GM12873 (cell line): Measurements from ENCODE around the gene CDH2.

Source experiments
- TF ChIP-seq, protein P1 (sequence below): IDR thresholded peaks from 2 replicates; pipeline ENCODE4 v1.5.1; 2012; ENCODE audit warnings: low read depth, mild to moderate bottlenecking, moderate library complexity, low read length, control low read depth; ENCODE audit not compliant: insufficient read depth; ENCODE audit errors: missing control alignments

Gene CDH2

GRCh38 chr18:28062443-28062842 is 114.5 kb downstream of the CDH2 start:
- TF ChIP-seq, protein P1, sequence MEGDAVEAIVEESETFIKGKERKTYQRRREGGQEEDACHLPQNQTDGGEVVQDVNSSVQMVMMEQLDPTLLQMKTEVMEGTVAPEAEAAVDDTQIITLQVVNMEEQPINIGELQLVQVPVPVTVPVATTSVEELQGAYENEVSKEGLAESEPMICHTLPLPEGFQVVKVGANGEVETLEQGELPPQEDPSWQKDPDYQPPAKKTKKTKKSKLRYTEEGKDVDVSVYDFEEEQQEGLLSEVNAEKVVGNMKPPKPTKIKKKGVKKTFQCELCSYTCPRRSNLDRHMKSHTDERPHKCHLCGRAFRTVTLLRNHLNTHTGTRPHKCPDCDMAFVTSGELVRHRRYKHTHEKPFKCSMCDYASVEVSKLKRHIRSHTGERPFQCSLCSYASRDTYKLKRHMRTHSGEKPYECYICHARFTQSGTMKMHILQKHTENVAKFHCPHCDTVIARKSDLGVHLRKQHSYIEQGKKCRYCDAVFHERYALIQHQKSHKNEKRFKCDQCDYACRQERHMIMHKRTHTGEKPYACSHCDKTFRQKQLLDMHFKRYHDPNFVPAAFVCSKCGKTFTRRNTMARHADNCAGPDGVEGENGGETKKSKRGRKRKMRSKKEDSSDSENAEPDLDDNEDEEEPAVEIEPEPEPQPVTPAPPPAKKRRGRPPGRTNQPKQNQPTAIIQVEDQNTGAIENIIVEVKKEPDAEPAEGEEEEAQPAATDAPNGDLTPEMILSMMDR, result no peak

GRCh38 chr18:28059861-28060260 is 117.1 kb downstream of the CDH2 start:
- TF ChIP-seq, protein P1, result no peak

DNA sequence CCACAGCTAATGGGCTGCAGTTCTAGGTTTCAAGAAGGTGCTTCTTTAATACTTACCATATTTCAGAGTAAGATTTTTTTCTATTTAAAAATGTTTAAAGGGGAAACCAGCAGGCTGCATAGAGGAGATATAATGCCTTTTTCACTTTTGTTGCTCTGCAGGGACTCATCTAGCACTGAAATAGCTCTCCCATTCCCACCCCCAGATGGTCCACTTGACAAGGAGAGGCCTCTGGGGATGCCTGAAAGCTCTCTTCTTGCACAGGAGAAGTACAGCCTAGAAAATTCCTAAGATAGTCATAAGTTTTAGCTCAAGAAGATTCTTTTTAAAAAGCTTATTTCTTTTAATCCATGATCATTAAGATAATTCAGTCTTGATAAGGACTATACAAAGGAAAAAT is 126.4 kb downstream of the CDH2 start:
- TF ChIP-seq, protein P1, result no peak

DNA sequence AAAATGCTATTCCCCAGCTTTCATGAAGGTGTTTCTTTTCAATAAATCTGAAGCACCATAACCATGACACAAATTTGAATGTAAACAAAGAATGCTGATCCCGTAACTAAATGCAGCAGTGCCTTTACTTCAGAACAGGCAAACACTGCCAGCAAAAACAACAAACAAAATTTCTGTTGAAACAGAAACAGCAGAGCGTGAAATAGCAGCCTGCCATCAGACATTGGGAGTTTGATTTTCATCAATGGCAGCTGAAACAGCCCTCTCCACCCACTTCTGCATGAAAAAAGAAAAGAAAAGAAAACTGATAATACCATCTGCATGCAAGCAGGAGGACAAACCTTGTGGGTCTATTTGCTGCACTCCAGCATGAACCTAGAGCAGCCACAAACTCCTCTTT is 128.3 kb downstream of the CDH2 start:
- TF ChIP-seq, protein P1, result no peak

- TF ChIP-seq, protein P1, result no peak
These were observed 131.1 kb downstream of the CDH2 start for GRCh38 chr18:28045880-28046279.

GRCh38 chr18:28045176-28045810 is 131.6 kb downstream of the CDH2 start:
- TF ChIP-seq, protein P1, result no peak

DNA sequence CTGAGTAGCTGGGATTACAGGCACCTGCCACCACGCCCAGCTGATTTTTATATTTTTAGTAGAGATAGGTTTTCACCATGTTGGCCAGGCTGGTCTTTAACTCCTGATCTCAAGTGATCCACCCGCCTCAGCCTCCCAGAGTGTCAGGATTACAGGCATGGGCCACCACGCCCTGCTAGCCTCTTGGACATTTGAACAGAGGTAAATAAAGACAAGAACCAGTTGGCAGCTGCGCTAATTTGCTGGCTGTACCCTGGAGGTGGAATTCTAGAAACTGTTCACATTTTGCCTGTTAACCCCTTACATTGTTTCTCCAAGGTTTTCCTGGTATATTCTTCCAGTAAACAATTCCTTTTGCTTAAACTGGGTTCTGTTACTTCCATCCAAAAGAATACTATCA is 132.9 kb downstream of the CDH2 start:
- TF ChIP-seq, protein P1, result no peak
